GM19099 (cell line): ENCODE measurements around the gene GRM2.

Source experiments
- POLR2A ChIP-seq: IDR thresholded peaks from 3 replicates; pipeline ENCODE4 v1.6.1; 2011; ENCODE audit warnings: low read depth; ENCODE audit not compliant: insufficient read length; ENCODE audit errors: extremely low read depth

Gene GRM2

DNA sequence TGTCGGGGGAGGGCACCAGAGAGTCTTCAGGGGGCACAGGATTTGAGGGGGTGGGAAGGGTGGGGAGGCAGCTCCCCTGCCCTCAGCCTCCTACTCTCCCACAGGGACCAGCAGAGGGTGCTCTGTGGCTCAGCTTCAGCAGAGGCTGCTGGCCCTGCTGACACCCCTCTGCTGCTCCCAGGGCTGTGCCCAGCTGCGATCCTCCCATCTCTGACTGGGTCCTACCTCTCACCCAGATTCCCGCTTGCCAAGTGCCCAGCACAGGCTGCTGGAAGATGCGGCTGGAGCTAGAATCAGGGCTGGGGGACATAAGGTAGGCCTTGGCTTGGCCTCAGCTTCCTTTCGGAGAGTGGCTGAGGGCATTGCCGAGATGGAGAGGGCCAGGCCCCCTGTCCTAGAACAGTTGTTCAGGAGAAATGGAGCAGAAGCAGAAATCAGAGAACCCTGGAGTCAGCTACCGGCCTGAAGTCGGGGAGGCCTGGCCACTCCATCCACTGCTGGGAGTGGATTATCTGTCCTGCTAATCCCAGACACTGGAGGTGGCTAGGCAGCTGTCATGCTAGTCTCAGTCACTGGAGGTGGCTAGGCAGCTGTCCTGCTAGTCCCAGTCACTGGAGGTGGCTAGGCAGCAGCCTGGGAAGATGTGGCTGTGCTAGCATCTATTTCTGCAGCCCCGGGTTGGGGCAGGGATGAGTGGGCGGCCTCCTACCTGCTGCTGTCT, 3.9 kb downstream of the GRM2 start:
- TF ChIP-seq POLR2A: no peak

DNA sequence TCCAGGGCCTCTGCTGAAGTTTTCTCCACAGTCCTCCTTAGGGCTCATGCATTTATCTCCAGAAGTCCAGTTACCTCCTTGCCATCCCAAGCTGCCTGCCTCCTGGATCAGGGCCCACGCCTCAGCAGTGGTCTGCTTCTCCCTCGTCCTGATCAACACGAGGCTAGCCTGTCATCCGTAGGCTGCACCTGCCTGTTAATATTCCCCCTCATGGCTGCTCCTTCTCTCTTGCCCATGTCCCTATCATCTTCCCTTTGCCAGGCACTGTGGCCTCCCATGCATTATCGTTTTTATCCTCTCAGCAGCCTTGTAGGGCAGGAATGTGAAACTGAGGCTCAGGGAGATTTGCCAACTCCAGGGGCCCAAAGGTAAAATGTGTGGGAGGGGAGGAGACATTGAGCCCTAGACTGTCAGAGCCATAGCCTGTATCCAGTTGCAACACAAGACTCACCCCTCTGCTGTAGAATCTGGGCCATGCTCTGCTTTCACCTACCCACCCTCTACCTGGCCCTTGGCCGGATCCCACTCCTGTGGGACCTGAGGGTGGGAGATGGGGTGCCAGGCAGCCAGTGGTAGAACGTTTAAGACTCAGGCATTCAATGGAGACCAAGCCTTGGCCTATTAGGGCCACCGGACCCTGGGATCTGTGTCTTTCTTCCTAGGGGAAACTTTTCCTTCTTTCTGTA, 4.6 kb downstream of the GRM2 start:
- TF ChIP-seq POLR2A: no peak

- TF ChIP-seq POLR2A: no peak
Observed at GRCh38 chr3:51712038-51712420, 5.2 kb downstream of the GRM2 start.

DNA sequence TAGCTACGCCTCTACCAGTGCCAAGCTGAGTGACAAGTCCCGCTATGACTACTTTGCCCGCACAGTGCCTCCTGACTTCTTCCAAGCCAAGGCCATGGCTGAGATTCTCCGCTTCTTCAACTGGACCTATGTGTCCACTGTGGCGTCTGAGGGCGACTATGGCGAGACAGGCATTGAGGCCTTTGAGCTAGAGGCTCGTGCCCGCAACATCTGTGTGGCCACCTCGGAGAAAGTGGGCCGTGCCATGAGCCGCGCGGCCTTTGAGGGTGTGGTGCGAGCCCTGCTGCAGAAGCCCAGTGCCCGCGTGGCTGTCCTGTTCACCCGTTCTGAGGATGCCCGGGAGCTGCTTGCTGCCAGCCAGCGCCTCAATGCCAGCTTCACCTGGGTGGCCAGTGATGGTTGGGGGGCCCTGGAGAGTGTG, 5.7 kb downstream of the GRM2 start:
- no peak for TF ChIP-seq POLR2A

DNA sequence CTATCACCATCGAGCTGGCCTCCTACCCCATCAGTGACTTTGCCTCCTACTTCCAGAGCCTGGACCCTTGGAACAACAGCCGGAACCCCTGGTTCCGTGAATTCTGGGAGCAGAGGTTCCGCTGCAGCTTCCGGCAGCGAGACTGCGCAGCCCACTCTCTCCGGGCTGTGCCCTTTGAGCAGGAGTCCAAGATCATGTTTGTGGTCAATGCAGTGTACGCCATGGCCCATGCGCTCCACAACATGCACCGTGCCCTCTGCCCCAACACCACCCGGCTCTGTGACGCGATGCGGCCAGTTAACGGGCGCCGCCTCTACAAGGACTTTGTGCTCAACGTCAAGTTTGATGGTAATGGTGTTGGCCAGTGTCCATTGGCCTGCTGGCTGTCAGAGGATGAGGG, 6.1 kb downstream of the GRM2 start:
- no peak for TF ChIP-seq POLR2A

- TF ChIP-seq POLR2A: no peak
Observed at GRCh38 chr3:51715231-51715976, 8.5 kb downstream of the GRM2 start.

DNA sequence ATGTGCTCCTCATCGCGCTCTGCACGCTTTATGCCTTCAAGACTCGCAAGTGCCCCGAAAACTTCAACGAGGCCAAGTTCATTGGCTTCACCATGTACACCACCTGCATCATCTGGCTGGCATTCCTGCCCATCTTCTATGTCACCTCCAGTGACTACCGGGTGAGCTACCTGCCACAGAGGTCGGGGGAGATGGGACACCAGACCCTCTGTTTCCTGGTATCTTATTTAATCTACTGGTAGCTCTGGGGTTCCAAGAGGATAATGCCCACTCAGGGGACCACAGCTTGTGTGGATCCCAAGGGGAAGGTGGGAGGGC, 9.1 kb downstream of the GRM2 start:
- TF ChIP-seq POLR2A: no peak

DNA sequence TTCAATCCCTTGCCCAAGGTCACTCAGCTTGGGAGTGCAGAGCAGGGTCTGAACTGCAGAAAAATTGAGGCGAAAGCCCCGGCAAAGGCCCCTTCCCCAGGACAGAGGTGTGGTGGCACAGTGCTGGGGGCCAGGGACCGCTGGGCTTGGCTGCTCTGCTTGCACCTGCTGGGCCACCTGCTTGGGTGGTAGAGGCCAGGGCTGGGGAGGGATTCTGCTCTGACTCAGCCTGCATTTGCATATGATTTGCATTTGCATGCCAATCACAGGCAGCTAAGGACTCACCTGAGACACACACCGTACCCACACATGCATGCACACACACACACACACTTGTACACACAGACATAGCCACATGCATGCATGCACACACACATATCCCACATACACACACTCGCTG, 9.9 kb downstream of the GRM2 start:
- TF ChIP-seq POLR2A: no peak

GRCh38 chr3:51717446-51717845, 10.6 kb downstream of the GRM2 start:
- no peak for TF ChIP-seq POLR2A

DNA sequence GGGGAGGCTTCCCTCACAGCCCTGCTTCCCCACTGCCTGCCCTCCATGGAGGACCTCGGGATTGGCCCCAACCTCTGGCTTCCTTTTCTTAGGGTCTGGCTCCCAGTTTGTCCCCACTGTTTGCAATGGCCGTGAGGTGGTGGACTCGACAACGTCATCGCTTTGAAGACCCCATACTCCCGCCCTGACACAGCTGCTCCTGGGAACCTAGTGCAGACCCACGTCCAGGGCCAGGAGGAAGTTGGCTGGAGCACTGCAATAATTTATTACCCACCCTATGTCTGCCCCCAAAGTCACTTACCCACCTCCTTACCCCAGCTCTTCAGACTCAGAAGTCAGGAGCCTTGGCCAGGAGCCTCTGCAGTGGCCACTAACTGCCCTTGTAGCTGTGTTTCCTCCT, 11.1 kb downstream of the GRM2 start:
- TF ChIP-seq POLR2A: no peak

DNA sequence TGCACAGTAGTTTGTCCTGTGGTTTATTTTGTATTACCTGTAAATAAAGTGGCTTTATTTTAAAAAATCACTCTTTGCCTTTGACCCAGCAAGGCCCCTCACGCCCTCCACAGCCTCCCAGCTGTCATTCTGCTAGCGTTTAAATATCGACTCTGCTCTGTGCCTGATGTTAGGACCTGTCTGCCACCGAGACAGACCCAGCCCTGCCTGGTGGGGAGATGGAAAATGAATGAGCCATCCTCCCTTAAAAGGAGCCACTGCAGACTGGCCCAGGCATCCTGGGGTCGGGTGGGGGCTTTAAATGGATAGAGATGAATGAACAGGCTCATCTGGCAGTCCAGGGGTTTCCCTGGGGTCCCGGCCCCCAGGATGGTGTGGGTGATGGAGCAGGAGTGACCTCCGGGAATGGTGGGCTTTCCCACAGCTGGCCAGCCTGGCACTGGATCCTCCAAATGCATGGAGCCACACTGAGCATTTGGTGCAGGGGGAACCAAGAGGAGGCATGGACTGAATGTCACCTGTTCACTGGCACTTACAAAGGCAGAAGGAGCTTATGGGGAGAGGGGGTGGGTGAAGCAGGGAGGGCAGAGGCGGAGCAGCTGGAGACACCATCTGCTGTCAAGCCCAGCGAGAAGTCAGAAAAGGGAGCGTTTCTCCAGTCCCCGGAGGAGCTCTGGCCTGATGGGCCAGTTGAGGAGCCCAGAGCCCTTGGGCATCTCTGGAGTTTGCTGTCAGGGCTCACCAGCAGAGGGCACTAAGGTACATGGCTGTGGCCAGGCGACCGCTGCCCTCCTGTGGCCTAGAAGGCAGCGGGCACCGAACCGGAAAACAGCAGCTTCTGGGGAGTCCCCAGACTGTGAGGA, 11.9 kb downstream of the GRM2 start:
- TF ChIP-seq POLR2A: no peak

GRCh38 chr3:51719410-51720025, 12.7 kb downstream of the GRM2 start:
- TF ChIP-seq POLR2A: no peak

GRCh38 chr3:51720292-51721061, 13.6 kb downstream of the GRM2 start:
- no peak for TF ChIP-seq POLR2A
